ENCODE data around the gene ATP5ME.

ATP5ME gene

DNA sequence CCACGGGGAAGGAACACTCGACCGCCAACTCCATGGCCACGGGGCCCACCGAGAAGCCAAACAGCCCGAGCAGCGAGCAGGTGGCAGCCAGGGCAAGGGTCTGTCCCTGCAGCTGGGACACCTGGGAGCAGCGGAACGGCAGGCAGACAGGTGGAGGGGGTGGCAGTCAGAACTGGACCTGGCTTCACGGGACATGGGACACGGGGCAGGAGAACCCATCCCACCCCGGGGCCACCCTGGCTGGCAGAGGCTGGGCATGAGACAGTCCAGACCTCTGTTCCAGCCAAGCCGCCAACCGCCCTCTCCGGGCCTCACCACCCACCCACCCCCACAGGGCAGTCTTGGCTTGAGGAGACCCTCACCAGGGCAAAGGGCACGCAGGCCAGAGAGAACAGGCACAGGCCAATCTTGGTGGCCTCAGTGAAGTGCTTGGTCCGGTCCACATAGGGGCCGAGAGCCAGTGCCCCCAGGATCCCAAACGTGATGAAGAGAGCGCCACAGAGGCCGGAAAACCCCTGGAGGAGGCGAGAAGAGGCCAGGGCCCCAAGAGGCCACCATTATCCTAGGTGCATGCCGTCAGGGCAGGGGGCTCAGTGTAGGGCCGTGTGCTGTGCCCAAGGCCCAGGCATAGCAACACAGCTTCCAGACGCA is 9.3 kb upstream of the ATP5ME start:
- Histone ChIP-seq H3F3A (ENCODE audit: insufficient read depth) (0 out of 2 replicates have a peak, but pooled peaks cover 2% of the 10 kb centered on the region), H3K9me2 (replicated peaks; ENCODE audit: insufficient read depth, low read length) (no peaks in the 10 kb centered on the region)

DNA sequence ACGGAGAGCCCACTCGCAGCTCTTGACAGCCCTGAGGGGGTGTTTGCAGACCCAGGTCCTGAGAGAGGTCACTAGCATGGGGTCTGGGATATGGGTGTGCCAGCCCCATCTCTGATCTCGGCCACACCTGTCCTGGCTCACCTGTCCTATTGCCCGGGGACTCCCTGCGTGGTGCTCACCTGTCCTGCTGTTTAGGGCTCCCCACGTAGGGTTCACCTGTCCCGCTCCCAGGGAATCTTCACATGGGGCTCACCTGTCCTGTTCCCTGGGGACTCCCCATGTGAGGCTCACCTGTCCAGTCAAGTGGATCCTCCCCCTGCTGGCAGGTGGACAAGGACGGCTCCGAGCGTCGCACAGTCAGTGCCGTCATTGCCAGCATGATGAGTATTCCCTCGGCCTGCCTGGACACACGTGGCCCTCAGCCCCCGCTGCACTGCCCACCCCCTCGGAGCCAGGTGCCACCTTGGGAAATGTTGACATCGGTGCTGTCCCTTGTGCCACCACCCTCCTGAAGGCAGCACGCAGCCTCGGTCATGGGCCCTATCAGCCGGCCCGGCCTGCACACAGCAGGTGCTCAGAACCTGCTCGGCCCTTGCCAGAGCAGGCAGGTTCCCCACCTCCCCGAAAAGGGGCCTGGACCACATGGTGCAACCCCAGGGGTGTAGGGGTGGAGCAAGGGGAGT is 8.6 kb upstream of the ATP5ME start:
- Histone ChIP-seq H3K9me2 (replicated peaks; ENCODE audit: insufficient read depth, low read length) (no peaks in the 10 kb centered on the region), H3K27me3 (ENCODE audit: low read length) (no peaks in the 10 kb centered on the region), H2AFZ (ENCODE audit: low read depth, low read length, severe bottlenecking) (no peak overlapping the region), H3K79me2 (ENCODE audit: insufficient read depth, low read length) (no peaks in the 10 kb centered on the region), H4K20me1 (ENCODE audit: low read depth, low read length) (no peaks in the 10 kb centered on the region), H3K27ac (ENCODE audit: low read depth, low read length) (no peak overlapping the region), H3K9ac (ENCODE audit: low read length) (no peak overlapping the region), H3K9me3 (ENCODE audit: insufficient read depth, low read length) (no peaks in the 10 kb centered on the region), H3K4me2 (ENCODE audit: low read depth, low read length, poor library complexity, severe bottlenecking) (no peak overlapping the region), H3F3A (ENCODE audit: insufficient read depth) (peaks cover 8% of the 10 kb centered on the region; the same call in 1 of the 2 replicates), H3K36me3 (ENCODE audit: low read length) (no peaks in the 10 kb centered on the region), H3K4me3 (ENCODE audit: insufficient read depth, low read length, poor library complexity, severe bottlenecking) (no peak overlapping the region)
- no peak for TF ChIP-seq EZH2phosphoT487 (conservative IDR thresholded peaks at IDR 0.05; ENCODE audit: low read length)
- TF ChIP-seq, protein P1, sequence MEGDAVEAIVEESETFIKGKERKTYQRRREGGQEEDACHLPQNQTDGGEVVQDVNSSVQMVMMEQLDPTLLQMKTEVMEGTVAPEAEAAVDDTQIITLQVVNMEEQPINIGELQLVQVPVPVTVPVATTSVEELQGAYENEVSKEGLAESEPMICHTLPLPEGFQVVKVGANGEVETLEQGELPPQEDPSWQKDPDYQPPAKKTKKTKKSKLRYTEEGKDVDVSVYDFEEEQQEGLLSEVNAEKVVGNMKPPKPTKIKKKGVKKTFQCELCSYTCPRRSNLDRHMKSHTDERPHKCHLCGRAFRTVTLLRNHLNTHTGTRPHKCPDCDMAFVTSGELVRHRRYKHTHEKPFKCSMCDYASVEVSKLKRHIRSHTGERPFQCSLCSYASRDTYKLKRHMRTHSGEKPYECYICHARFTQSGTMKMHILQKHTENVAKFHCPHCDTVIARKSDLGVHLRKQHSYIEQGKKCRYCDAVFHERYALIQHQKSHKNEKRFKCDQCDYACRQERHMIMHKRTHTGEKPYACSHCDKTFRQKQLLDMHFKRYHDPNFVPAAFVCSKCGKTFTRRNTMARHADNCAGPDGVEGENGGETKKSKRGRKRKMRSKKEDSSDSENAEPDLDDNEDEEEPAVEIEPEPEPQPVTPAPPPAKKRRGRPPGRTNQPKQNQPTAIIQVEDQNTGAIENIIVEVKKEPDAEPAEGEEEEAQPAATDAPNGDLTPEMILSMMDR (IDR thresholded peaks at IDR 0.05; ENCODE audit: insufficient read depth, low read length, poor library complexity, severe bottlenecking) = no peak

More for the DNA sequence above, 9.3 kb upstream of the ATP5ME start:
- Histone ChIP-seq H3K9me3 (ENCODE audit: insufficient read depth, low read length) (no peaks in the 10 kb centered on the region), H3K4me3 (ENCODE audit: insufficient read depth, low read length, poor library complexity, severe bottlenecking) (no peak overlapping the region), H3K27ac (ENCODE audit: low read depth, low read length) (no peak overlapping the region; the same call in 1 of the 2 replicates), H4K20me1 (ENCODE audit: low read depth, low read length) (no peaks in the 10 kb centered on the region), H3K4me2 (ENCODE audit: low read depth, low read length, poor library complexity, severe bottlenecking) (no peak overlapping the region), H3K27me3 (ENCODE audit: low read length) (no peaks in the 10 kb centered on the region), H2AFZ (ENCODE audit: low read depth, low read length, severe bottlenecking) (no peak overlapping the region), H3K36me3 (ENCODE audit: low read length) (no peaks in the 10 kb centered on the region), H3K79me2 (ENCODE audit: insufficient read depth, low read length) (no peaks in the 10 kb centered on the region), H3K9ac (ENCODE audit: low read length) (no peak overlapping the region)
- no peak for TF ChIP-seq EZH2phosphoT487 (conservative IDR thresholded peaks at IDR 0.05; ENCODE audit: low read length)
- TF ChIP-seq, protein P1 (IDR thresholded peaks at IDR 0.05; ENCODE audit: insufficient read depth, low read length, poor library complexity, severe bottlenecking) = no peak

DNA sequence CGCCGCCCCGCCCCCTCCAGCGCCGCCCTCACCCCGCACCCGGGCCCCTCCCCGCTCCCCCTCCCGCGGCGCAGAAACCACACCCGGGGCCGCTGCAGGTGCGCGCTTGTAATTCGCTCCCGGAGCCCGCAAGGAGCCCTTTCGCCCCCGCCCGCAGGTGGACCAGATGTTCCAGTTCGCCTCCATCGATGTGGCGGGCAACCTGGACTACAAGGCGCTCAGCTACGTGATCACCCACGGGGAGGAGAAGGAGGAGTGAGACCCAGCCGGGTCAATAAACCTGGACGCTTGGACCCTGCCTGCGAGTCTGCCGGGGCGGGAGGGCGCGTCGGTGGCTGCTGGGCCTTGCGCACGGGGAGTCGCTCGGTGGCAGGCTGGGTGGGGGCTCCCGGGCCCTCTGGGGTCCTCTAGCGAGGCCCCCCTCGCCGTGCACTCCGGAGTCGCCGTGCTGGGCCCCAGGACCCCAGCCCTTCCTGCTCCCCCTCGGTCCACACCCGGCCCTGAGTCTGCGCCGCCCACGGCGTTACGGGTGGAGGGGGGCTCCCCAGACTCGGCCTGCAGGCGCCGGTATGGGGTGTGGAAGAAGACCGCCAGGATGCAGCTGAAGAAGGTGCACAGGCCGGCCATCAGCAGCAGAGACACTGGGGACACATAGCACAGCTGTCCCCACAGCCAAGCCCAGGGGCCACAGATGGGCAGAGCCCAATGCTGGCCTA is 7.8 kb upstream of the ATP5ME start:
- no peak overlapping the region for H3K4me2 ChIP-seq (ENCODE audit: low read depth, low read length, poor library complexity, severe bottlenecking)
- H2AFZ ChIP-seq (ENCODE audit: low read depth, low read length, severe bottlenecking) = no peak overlapping the region
- H3K9me3 ChIP-seq (ENCODE audit: insufficient read depth, low read length) = no peaks in the 10 kb centered on the region
- H4K20me1 ChIP-seq (ENCODE audit: low read depth, low read length) = no peaks in the 10 kb centered on the region
- no peak for TF ChIP-seq EZH2phosphoT487 (conservative IDR thresholded peaks at IDR 0.05; ENCODE audit: low read length)
- TF ChIP-seq, protein P1 (IDR thresholded peaks at IDR 0.05; ENCODE audit: insufficient read depth, low read length, poor library complexity, severe bottlenecking) = no peak
- no peaks in the 10 kb centered on the region for H3K36me3 ChIP-seq (ENCODE audit: low read length)
- H3F3A ChIP-seq (ENCODE audit: insufficient read depth) = peaks cover 15% of the 10 kb centered on the region
- no peaks in the 10 kb centered on the region for H3K79me2 ChIP-seq (ENCODE audit: insufficient read depth, low read length)
- no peaks in the 10 kb centered on the region for H3K27me3 ChIP-seq (ENCODE audit: low read length)
- no peak overlapping the region for H3K4me3 ChIP-seq (ENCODE audit: insufficient read depth, low read length, poor library complexity, severe bottlenecking)
- no peaks in the 10 kb centered on the region for H3K9me2 ChIP-seq (replicated peaks; ENCODE audit: insufficient read depth, low read length)
- no peak overlapping the region for H3K9ac ChIP-seq (ENCODE audit: low read length)
- no peak overlapping the region for H3K27ac ChIP-seq (ENCODE audit: low read depth, low read length)

Measured in SU-DHL-6 (cell line).